ENCODE data around the gene C12orf60.

GRCh38 chr12:14844401-14844800, 40.9 kb downstream of the C12orf60 start:
- no peak for TF ChIP-seq EZH2 (IDR thresholded peaks at IDR 0.05; ENCODE audit: borderline replicate concordance)
- TF ChIP-seq, protein P1, sequence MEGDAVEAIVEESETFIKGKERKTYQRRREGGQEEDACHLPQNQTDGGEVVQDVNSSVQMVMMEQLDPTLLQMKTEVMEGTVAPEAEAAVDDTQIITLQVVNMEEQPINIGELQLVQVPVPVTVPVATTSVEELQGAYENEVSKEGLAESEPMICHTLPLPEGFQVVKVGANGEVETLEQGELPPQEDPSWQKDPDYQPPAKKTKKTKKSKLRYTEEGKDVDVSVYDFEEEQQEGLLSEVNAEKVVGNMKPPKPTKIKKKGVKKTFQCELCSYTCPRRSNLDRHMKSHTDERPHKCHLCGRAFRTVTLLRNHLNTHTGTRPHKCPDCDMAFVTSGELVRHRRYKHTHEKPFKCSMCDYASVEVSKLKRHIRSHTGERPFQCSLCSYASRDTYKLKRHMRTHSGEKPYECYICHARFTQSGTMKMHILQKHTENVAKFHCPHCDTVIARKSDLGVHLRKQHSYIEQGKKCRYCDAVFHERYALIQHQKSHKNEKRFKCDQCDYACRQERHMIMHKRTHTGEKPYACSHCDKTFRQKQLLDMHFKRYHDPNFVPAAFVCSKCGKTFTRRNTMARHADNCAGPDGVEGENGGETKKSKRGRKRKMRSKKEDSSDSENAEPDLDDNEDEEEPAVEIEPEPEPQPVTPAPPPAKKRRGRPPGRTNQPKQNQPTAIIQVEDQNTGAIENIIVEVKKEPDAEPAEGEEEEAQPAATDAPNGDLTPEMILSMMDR (IDR thresholded peaks at IDR 0.05; ENCODE audit: poor library complexity): no peak
